GM18907 (cell line): ENCODE results near the gene PALM.
A peak's percentile ranks its signal among the peaks of the same experiment; 100 is the strongest.
"Not testable (repeated sequence)": the region's sequence is repeated elsewhere in the genome, so short reads cannot be mapped to it uniquely, and the experiment has no call there.

Experiments
- ATAC-seq: cut with Tn5 transposase; IDR thresholded peaks from one replicate; pipeline ENCODE4 v1.9.1; 2021; ENCODE audit warnings: mild to moderate bottlenecking, moderate library complexity; ENCODE audit not compliant: unreplicated experiment

PALM gene

GRCh38 chr19:678791-679388 lies 29.8 kb upstream of the PALM start:
- ATAC-seq: no peak

- peak; percentile 30 for ATAC-seq
Measured at GRCh38 chr19:679418-680286, 29.1 kb upstream of the PALM start.

- ATAC-seq: peak; percentile 70
Measured at GRCh38 chr19:680287-681028, 28.3 kb upstream of the PALM start.

GRCh38 chr19:681029-682019 lies 27.4 kb upstream of the PALM start:
- no peak for ATAC-seq

GRCh38 chr19:682678-683320 lies 25.9 kb upstream of the PALM start:
- no peak for ATAC-seq

- ATAC-seq: no peak
Measured at GRCh38 chr19:685454-685931, 23.2 kb upstream of the PALM start.

GRCh38 chr19:686589-687297 lies 22.0 kb upstream of the PALM start:
- ATAC-seq: no peak

- ATAC-seq: no peak
Measured at GRCh38 chr19:687569-688166, 21.1 kb upstream of the PALM start.

GRCh38 chr19:688214-688613 lies 20.5 kb upstream of the PALM start:
- no peak for ATAC-seq

- ATAC-seq: no peak
Measured at GRCh38 chr19:688992-689391, 19.7 kb upstream of the PALM start.

GRCh38 chr19:690203-690602 lies 18.5 kb upstream of the PALM start:
- no peak for ATAC-seq

GRCh38 chr19:694481-695351 lies 14.0 kb upstream of the PALM start:
- no peak for ATAC-seq

- no peak for ATAC-seq
Measured at GRCh38 chr19:695352-695949, 13.3 kb upstream of the PALM start, which contains the start of gene PRSS57. PRSS57 (minus strand) TSS chr19:695452; CDS start chr19:695430, 22 bp downstream.

- ATAC-seq: not testable (repeated sequence)
Measured at GRCh38 chr19:698529-698928, 10.2 kb upstream of the PALM start.

- ATAC-seq: not testable (repeated sequence)
Measured at GRCh38 chr19:699885-700284, 8.8 kb upstream of the PALM start.

- ATAC-seq: not testable (repeated sequence)
Measured at GRCh38 chr19:702847-703246, 5.9 kb upstream of the PALM start.

GRCh38 chr19:703329-703650 lies 5.4 kb upstream of the PALM start:
- no peak for ATAC-seq
